HepG2 (cell line): ENCODE measurements around the gene TMEM235. TPM values are rescaled to one million over a fixed set of nuclear protein-coding genes. Genes with fewer than 3 reads are reported as not detected.

Experiments
- CREM ChIP-seq, 2 experiments: sonication (generic) in 1 of 2; formaldehyde crosslinking in 1 of 2; IDR thresholded peaks; 2 replicates each; pipeline versions ENCODE4 v1.4.0 to v1.6.1; 2016 to 2020; ENCODE audit warnings: antibody characterized with exemption in 1 of 2, mild to moderate bottlenecking in 1 of 2, missing genetic modification reagents in 1 of 2
- FOXA3 ChIP-seq: IDR thresholded peaks from 2 replicates; pipeline ENCODE4 v1.6.1; 2016; ENCODE audit warnings: missing genetic modification reagents, missing compliant biosample characterization
- HIVEP1 ChIP-seq: sonication (generic); formaldehyde crosslinking; IDR thresholded peaks from 2 replicates; pipeline ENCODE4 v1.4.0; 2020; ENCODE audit warnings: mild to moderate bottlenecking, missing genetic modification reagents
- HMG20B ChIP-seq: conservative IDR thresholded peaks from 2 replicates; pipeline ENCODE4 v1.6.1; 2016; ENCODE audit warnings: missing genetic modification reagents, missing compliant biosample characterization
- PHF5A ChIP-seq: IDR thresholded peaks from one replicate; pipeline ENCODE4 v1.6.1; 2018; ENCODE audit warnings: low read depth, missing genetic modification reagents; ENCODE audit not compliant: unreplicated experiment
- RFX5 ChIP-seq: IDR thresholded peaks from 2 replicates; pipeline ENCODE4 v1.6.1; 2011; ENCODE audit warnings: low read depth, low read length, improper control_type of control experiment
- SIN3B ChIP-seq: fragments of 150-350 bp; IDR thresholded peaks from 2 replicates; pipeline ENCODE4 v1.6.1; 2014; ENCODE audit warnings: low read length
- U2AF2 ChIP-seq: fragments of 200-400 bp; formaldehyde crosslinking; IDR thresholded peaks from 2 replicates; pipeline ENCODE4 v1.6.1; 2017; ENCODE audit warnings: low read depth, mild to moderate bottlenecking, low read length
- ZNF83 ChIP-seq: sonication (generic); formaldehyde crosslinking; IDR thresholded peaks from 2 replicates; pipeline ENCODE4 v1.4.0; 2020; ENCODE audit warnings: missing genetic modification reagents, mild to moderate bottlenecking, borderline replicate concordance
- ZNF891 ChIP-seq: sonication (generic); formaldehyde crosslinking; IDR thresholded peaks from 2 replicates; pipeline ENCODE4 v1.5.0; 2020; ENCODE audit warnings: mild to moderate bottlenecking, missing genetic modification reagents
- ZSCAN20 ChIP-seq: sonication (generic); formaldehyde crosslinking; IDR thresholded peaks from 2 replicates; pipeline ENCODE4 v1.4.0; 2020; ENCODE audit warnings: missing genetic modification reagents, mild to moderate bottlenecking, borderline replicate concordance
- polyA plus RNA-seq, 8 experiments: library from polyadenylated mRNA; depleted of rRNA in 3 of 8; stranded (reverse) in 7 of 8; unstranded in 1 of 8; fragments of >200 nt; fragmentation: Illumina TruSeq in 4 of 8; extraction: Trizol in 4 of 8; gene quantifications; 2 replicates each; pipeline versions ENCODE4 v1.2.1 to v1.2.3, GENCODE V29; 2011 to 2016; ENCODE audit warnings: low read depth in 4 of 8, missing spikeins in 1 of 8, mixed read lengths in 1 of 8; ENCODE audit not compliant: insufficient read depth in 1 of 8
- total RNA-seq, 5 experiments: library from RNA; depleted of rRNA; stranded (reverse); fragments of >200 nt; fragmentation: Illumina TruSeq; extraction: Trizol; gene quantifications; 2 replicates each; pipeline ENCODE4 v1.2.3, GENCODE V29; 2016; ENCODE audit warnings: low read depth in 1 of 5
- TF ChIP-seq, protein P1 (sequence below): sonication (generic); formaldehyde crosslinking; IDR thresholded peaks from 2 replicates; pipeline ENCODE4 v1.5.1; 2020; ENCODE audit warnings: mild to moderate bottlenecking, moderate library complexity, missing genetic modification reagents
- TF ChIP-seq, protein P2 (sequence below): sonication (generic); formaldehyde crosslinking; IDR thresholded peaks from 2 replicates; pipeline ENCODE4 v1.8.0; 2022; ENCODE audit warnings: missing genetic modification reagents, mild to moderate bottlenecking, moderate library complexity, borderline replicate concordance
- TF ChIP-seq, protein P3 (sequence below): sonication (generic); formaldehyde crosslinking; IDR thresholded peaks from 2 replicates; pipeline ENCODE4 v1.8.0; 2022; ENCODE audit warnings: missing genetic modification reagents, mild to moderate bottlenecking, borderline replicate concordance
- TF ChIP-seq, protein P4 (sequence below): sonication (generic); formaldehyde crosslinking; IDR thresholded peaks from 2 replicates; pipeline ENCODE4 v1.4.0; 2020; ENCODE audit warnings: missing genetic modification reagents
- TF ChIP-seq, protein P5 (sequence below): sonication (generic); formaldehyde crosslinking; IDR thresholded peaks from 2 replicates; pipeline ENCODE4 v1.4.0; 2020; ENCODE audit warnings: missing genetic modification reagents, borderline replicate concordance

Gene TMEM235
- total and polyA plus RNA-seq, 2 of the 13 experiments (the other 11 are each of a cell fraction or from before 2014, with no cell fraction given): not detected

DNA sequence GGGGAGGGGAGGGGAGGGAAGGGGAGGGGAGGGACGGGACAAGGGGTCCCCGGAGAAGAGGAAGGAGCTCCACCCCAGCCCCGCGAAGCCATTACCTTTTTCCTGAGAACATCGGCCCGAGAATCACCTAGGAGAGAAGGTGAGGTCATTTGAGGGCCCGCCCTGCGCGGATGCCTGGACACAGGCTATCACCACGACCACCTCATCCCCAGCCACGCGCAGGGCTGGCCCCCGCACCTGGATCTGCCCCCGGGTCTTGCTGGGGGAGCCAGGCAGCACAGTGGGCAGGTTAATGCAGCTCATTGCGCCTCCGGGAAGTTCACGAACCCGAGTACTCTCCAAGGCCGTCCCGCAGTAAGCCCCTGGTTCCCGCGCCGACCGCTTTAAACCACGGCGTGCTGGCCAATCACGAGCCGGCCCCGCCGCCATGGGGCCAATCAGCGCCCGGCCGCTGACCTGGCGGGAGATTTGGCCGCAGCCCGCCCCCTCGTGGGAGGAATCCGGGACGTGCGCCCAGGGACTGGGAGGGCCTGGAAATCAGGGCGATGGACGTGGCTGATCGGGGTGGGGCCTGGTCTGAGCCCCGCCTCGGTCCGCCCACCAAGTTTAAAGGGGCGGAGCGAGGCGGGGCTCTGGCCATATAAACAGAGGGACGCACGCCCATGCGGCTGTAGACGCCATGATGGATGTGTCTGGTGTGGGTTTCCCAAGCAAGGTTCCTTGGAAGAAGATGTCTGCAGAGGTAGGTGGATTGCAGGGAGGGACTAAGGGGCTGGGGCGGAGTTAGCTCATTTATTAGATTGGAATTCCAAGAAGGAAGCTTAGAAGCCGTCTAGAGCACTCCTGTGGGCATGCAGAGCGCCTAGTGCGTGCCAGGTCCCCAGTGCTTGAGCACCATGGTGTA is 44.5 kb upstream of the TMEM235 start, which contains the start of the genes AFMID and TK1 (continued):
- TF ChIP-seq, protein P1, sequence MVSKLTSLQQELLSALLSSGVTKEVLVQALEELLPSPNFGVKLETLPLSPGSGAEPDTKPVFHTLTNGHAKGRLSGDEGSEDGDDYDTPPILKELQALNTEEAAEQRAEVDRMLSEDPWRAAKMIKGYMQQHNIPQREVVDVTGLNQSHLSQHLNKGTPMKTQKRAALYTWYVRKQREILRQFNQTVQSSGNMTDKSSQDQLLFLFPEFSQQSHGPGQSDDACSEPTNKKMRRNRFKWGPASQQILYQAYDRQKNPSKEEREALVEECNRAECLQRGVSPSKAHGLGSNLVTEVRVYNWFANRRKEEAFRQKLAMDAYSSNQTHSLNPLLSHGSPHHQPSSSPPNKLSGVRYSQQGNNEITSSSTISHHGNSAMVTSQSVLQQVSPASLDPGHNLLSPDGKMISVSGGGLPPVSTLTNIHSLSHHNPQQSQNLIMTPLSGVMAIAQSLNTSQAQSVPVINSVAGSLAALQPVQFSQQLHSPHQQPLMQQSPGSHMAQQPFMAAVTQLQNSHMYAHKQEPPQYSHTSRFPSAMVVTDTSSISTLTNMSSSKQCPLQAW: peak; percentile 97
- TF ChIP-seq SIN3B: peak; percentile 85
- TF ChIP-seq CREM (IDR thresholded peaks at IDR 0.05): no peak; the same call in 1 of the 2 replicates
- no peak for TF ChIP-seq CREM (CRISPR knock-in tag; IDR thresholded peaks at IDR 0.05)
- no peak for TF ChIP-seq U2AF2
- TF ChIP-seq ZSCAN20 (CRISPR knock-in tag): peak; percentile 19
- TF ChIP-seq, protein P2, sequence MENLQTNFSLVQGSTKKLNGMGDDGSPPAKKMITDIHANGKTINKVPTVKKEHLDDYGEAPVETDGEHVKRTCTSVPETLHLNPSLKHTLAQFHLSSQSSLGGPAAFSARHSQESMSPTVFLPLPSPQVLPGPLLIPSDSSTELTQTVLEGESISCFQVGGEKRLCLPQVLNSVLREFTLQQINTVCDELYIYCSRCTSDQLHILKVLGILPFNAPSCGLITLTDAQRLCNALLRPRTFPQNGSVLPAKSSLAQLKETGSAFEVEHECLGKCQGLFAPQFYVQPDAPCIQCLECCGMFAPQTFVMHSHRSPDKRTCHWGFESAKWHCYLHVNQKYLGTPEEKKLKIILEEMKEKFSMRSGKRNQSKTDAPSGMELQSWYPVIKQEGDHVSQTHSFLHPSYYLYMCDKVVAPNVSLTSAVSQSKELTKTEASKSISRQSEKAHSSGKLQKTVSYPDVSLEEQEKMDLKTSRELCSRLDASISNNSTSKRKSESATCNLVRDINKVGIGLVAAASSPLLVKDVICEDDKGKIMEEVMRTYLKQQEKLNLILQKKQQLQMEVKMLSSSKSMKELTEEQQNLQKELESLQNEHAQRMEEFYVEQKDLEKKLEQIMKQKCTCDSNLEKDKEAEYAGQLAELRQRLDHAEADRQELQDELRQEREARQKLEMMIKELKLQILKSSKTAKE (CRISPR knock-in tag): peak; percentile 85
- TF ChIP-seq, protein P3, sequence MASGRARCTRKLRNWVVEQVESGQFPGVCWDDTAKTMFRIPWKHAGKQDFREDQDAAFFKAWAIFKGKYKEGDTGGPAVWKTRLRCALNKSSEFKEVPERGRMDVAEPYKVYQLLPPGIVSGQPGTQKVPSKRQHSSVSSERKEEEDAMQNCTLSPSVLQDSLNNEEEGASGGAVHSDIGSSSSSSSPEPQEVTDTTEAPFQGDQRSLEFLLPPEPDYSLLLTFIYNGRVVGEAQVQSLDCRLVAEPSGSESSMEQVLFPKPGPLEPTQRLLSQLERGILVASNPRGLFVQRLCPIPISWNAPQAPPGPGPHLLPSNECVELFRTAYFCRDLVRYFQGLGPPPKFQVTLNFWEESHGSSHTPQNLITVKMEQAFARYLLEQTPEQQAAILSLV (CRISPR knock-in tag): peak; percentile 64; the same call in 1 of the 2 replicates
- peak; percentile 70 for TF ChIP-seq PHF5A (CRISPR knock-in tag)
- peak; percentile 72 for TF ChIP-seq HIVEP1 (CRISPR knock-in tag)
- 0 out of 2 replicates have a peak, but pooled peaks have one; percentile 44 for TF ChIP-seq ZNF83 (CRISPR knock-in tag)
- TF ChIP-seq, protein P4, sequence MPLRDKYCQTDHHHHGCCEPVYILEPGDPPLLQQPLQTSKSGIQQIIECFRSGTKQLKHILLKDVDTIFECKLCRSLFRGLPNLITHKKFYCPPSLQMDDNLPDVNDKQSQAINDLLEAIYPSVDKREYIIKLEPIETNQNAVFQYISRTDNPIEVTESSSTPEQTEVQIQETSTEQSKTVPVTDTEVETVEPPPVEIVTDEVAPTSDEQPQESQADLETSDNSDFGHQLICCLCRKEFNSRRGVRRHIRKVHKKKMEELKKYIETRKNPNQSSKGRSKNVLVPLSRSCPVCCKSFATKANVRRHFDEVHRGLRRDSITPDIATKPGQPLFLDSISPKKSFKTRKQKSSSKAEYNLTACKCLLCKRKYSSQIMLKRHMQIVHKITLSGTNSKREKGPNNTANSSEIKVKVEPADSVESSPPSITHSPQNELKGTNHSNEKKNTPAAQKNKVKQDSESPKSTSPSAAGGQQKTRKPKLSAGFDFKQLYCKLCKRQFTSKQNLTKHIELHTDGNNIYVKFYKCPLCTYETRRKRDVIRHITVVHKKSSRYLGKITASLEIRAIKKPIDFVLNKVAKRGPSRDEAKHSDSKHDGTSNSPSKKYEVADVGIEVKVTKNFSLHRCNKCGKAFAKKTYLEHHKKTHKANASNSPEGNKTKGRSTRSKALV (CRISPR knock-in tag): 0 out of 2 replicates have a peak, but pooled peaks have one; percentile 35
- TF ChIP-seq, protein P5, sequence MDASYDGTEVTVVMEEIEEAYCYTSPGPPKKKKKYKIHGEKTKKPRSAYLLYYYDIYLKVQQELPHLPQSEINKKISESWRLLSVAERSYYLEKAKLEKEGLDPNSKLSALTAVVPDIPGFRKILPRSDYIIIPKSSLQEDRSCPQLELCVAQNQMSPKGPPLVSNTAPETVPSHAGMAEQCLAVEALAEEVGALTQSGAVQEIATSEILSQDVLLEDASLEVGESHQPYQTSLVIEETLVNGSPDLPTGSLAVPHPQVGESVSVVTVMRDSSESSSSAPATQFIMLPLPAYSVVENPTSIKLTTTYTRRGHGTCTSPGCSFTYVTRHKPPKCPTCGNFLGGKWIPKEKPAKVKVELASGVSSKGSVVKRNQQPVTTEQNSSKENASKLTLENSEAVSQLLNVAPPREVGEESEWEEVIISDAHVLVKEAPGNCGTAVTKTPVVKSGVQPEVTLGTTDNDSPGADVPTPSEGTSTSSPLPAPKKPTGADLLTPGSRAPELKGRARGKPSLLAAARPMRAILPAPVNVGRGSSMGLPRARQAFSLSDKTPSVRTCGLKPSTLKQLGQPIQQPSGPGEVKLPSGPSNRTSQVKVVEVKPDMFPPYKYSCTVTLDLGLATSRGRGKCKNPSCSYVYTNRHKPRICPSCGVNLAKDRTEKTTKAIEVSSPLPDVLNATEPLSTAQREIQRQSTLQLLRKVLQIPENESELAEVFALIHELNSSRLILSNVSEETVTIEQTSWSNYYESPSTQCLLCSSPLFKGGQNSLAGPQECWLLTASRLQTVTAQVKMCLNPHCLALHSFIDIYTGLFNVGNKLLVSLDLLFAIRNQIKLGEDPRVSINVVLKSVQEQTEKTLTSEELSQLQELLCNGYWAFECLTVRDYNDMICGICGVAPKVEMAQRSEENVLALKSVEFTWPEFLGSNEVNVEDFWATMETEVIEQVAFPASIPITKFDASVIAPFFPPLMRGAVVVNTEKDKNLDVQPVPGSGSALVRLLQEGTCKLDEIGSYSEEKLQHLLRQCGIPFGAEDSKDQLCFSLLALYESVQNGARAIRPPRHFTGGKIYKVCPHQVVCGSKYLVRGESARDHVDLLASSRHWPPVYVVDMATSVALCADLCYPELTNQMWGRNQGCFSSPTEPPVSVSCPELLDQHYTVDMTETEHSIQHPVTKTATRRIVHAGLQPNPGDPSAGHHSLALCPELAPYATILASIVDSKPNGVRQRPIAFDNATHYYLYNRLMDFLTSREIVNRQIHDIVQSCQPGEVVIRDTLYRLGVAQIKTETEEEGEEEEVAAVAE (CRISPR knock-in tag): peak; percentile 74
- TF ChIP-seq HMG20B: no peak; the same call in 1 of the 2 replicates
- TF ChIP-seq RFX5: peak; percentile 61
- TF ChIP-seq FOXA3: peak; percentile 53
- TF ChIP-seq ZNF891 (CRISPR knock-in tag): peak; percentile 54; the same call in 1 of the 2 replicates
